Measurements from ENCODE around the gene TMEM156. TPM values are rescaled to one million over a fixed set of nuclear protein-coding genes. Genes with fewer than 3 reads are reported as not detected.

TMEM156 gene
- total and polyA plus RNA-seq, 4 donors: 0.72 to 2.5 (median 0.98) TPM

DNA sequence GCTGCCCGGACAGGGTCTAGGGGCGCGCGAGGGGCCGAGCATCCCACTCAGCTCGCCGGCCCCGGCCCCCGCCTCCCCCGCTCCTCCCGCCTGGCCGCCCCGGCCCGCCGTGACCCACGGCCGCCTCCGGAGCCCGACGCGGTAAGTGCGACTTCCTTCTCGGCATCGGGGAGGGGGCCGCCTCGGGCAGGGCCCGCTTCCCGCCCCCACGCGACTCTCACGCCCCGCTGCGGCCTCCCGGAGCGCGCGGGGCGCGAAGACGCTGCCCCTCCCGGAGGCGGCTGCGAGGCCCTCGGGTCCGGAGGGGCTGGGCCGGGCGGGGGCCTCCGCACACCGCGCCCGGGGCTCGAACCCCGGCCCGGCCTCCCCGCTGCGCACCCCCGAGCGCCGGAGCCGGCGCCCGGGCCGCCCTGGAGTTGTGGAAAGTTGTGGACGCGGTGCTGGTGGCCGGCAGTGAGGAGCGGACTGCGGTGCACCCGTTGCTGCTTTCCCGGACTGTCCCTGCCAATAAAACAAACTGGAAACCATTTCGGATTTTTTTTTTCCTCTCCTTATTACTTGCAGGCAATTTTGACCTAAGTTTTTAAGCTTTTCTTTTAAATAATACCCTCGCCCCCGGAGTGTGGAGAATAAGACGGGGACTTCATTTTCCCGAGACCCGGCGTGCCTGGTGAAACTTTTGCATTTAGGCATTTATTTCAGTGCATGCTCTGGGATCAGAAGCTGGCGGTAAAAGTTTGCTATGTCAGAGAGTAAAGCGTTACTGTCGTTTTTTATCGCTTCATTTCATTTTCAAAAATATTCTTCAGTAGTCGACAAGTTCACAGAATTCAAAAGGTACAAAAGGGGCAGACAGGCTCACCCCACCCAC, 13.0 kb upstream of the TMEM156 start:
- WGBS (ENCODE audit: insufficient coverage): under 1% methylated on average over 60 of the region's 82 CpGs
- Histone ChIP-seq H3K9me3 (ENCODE audit: control insufficient read depth, insufficient read depth, low read length) (no peaks in the 10 kb centered on the region), H3K4me3 (ENCODE audit: low read depth, low read length) (peak overlapping the region; percentile 57), H3K27me3 (ENCODE audit: control insufficient read depth, insufficient read depth, low read length) (no peaks in the 10 kb centered on the region), H3K27ac (ENCODE audit: low read depth, low read length) (peak overlapping the region; percentile 82), H3K36me3 (ENCODE audit: control insufficient read depth, insufficient read depth, low read length) (no peaks in the 10 kb centered on the region), H3K4me1 (ENCODE audit: control insufficient read depth, insufficient read depth, low read length) (peaks cover 3% of the 10 kb centered on the region)
- DNase-seq (ENCODE audit: low read depth in 4 of 6, low spot score in 6 of 6): peak in 2 of 6 donors; percentile 43 to 52

DNA sequence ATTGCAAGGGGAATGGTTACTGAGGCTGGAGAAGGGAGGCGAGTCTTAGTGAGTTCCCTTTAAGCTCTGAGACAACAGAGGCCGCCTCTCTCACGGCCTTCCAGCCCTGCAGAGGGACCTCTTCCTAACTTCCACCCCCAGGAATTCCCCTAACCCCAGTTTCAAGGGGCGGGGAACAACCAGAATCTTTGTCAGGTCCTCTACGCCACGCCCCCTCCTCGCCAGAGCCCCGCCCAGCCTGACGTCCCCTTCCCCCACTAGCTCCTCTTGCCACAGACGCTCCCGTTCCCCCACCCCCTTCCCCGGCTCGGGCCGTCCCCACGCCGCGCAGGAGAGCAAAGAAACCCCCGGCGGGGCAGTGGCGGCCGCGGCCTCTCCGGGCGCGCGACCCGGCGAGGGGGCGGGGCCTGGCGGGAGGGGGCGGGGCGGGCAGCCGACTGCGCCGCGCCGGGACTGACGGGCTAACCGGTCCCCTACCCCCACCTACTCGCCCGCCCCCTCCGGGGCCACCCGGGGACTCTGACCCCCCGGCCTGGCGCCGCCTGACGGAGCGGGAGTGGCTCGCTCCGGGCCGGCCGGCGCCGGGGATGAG, 12.3 kb upstream of the TMEM156 start:
- no peaks in the 10 kb centered on the region for H3K27me3 ChIP-seq (ENCODE audit: control insufficient read depth, insufficient read depth, low read length)
- WGBS (ENCODE audit: insufficient coverage): under 1% methylated on average over 45 of the region's 54 CpGs
- peak overlapping the region; percentile 88 for H3K27ac ChIP-seq (ENCODE audit: low read depth, low read length)
- no peaks in the 10 kb centered on the region for H3K36me3 ChIP-seq (ENCODE audit: control insufficient read depth, insufficient read depth, low read length)
- peak overlapping the region; percentile 56 for H3K4me3 ChIP-seq (ENCODE audit: low read depth, low read length)
- peaks cover 3% of the 10 kb centered on the region for H3K4me1 ChIP-seq (ENCODE audit: control insufficient read depth, insufficient read depth, low read length)
- peak in 4 of 6 donors; percentile 57 to 95 (median 84) for DNase-seq (ENCODE audit: low read depth in 4 of 6, low spot score in 6 of 6)
- H3K9me3 ChIP-seq (ENCODE audit: control insufficient read depth, insufficient read depth, low read length): no peaks in the 10 kb centered on the region

DNA sequence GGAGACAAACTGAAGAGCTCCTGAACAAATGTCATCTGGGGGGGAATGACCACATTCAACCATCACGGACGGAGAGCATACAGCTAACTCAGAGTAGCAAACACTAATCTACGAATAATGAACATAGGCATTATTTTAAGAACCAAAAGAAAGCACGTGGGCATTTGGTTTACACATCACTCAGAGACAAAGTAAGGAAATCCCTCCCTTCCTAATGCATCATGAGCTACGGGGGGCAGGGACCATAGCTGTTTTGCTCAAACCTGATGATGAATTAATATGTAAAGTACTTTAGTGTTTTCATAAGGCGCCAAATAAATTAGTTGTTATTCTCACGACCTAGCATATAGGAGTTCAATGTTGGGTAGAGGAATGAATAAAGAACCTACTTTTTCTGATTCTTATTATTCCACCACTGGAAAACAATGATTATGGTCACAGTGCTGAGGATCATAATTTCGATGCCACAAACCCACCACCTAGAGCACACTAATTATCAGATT, 11.7 kb upstream of the TMEM156 start:
- no peaks in the 10 kb centered on the region for H3K27me3 ChIP-seq (ENCODE audit: control insufficient read depth, insufficient read depth, low read length)
- peak overlapping the region; percentile 56 for H3K4me3 ChIP-seq (ENCODE audit: low read depth, low read length)
- peaks cover 3% of the 10 kb centered on the region for H3K4me1 ChIP-seq (ENCODE audit: control insufficient read depth, insufficient read depth, low read length)
- WGBS (ENCODE audit: insufficient coverage): no CpG with 5 or more reads among the region's 8 CpGs
- H3K36me3 ChIP-seq (ENCODE audit: control insufficient read depth, insufficient read depth, low read length): no peaks in the 10 kb centered on the region
- peak in 1 of 6 donors; percentile 57 for DNase-seq (ENCODE audit: low read depth in 4 of 6, low spot score in 6 of 6)
- H3K9me3 ChIP-seq (ENCODE audit: control insufficient read depth, insufficient read depth, low read length): no peaks in the 10 kb centered on the region
- peak overlapping the region; percentile 88 for H3K27ac ChIP-seq (ENCODE audit: low read depth, low read length)

DNA sequence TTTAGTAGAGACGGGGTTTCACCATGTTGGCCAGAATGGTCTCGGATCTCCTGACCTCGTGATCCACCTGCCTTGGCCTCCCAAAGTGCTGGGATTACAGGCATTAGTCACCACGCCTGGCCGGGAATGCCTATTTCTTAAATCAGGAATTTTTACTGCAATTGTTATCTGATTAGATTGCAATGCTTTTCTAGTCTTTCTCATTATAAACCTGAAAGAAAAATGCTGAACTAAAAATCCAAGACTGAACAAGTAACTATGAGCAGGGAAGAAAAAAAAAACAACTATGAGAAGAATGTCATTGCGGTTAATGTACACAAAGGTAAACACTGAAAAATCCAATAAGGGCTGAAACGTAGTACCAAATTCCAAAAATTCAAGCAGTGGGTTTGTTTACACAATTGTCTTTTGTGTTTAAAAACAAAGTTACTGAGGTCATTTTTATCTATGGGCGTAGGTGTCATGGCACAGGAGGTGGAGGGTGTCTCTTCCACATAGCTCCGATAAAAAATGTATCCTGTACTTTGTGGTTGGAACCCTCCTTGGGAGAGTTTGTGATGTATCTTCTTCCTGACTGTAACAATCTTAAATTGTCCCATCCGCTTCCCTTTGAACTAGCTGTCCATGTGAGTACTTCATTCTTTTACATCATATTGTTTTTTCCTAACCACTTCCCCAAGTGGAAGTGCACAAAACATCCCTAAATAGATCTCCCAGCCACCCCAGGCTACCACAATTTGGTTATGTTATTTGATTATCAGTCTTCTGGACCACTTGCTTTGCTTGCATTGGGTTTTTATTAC, 11.1 kb upstream of the TMEM156 start:
- Histone ChIP-seq H3K27ac (ENCODE audit: low read depth, low read length) (peak overlapping the region; percentile 88), H3K4me1 (ENCODE audit: control insufficient read depth, insufficient read depth, low read length) (peaks cover 3% of the 10 kb centered on the region), H3K27me3 (ENCODE audit: control insufficient read depth, insufficient read depth, low read length) (no peaks in the 10 kb centered on the region), H3K36me3 (ENCODE audit: control insufficient read depth, insufficient read depth, low read length) (no peaks in the 10 kb centered on the region), H3K9me3 (ENCODE audit: control insufficient read depth, insufficient read depth, low read length) (no peaks in the 10 kb centered on the region), H3K4me3 (ENCODE audit: low read depth, low read length) (peak overlapping the region; percentile 56)
- WGBS (ENCODE audit: insufficient coverage): 91% methylated on average over 3 of the region's 10 CpGs
- DNase-seq (ENCODE audit: low read depth in 4 of 6, low spot score in 6 of 6): no peak

DNA sequence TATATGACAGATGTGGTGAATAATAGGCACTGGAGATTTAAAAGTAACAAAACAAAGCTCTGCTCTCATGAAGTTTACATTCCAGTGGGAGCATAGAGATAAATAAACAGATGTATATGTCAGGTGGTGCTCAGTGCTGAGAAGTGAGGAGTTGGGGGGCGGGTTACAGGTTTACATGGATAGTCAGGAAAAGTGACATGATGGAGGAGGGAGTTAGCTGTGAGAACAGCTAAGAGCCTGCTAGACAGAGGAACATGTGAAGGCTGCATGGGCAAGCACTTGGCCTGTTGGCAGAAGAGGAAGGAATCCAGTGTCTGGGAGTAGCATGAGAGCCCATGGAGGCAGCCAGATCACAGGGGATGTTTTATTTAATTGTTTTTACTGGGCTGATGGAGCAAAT, 10.2 kb upstream of the TMEM156 start:
- peak overlapping the region; percentile 27 for H3K27ac ChIP-seq (ENCODE audit: low read depth, low read length)
- 92% methylated on average over 1 of the region's 1 CpG for WGBS (ENCODE audit: insufficient coverage)

DNA sequence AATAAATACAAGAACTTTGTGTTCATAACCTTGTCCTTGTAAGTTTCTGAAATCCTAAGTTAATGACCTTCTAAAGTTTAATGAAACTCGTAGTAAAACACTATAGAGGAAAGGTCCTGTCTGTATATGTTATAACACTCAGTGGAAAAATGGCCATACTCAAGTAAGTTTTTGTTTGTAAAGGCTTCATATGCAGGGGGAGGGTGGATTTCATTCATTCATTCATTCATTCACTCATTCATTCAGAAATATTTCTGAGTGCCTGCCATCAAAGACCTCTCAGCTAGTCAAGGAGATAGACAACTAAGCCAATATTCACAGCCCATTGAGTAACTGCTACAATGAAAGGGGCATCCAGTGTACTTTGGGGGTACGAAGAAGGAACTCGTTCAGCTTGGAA, 6.9 kb upstream of the TMEM156 start:
- no peaks in the 10 kb centered on the region for H3K27me3 ChIP-seq (ENCODE audit: control insufficient read depth, insufficient read depth, low read length)
- peaks cover 10% of the 10 kb centered on the region for H3K4me1 ChIP-seq (ENCODE audit: control insufficient read depth, insufficient read depth, low read length)
- no peak overlapping the region for H3K4me3 ChIP-seq (ENCODE audit: low read depth, low read length)
- H3K9me3 ChIP-seq (ENCODE audit: control insufficient read depth, insufficient read depth, low read length): no peaks in the 10 kb centered on the region
- H3K36me3 ChIP-seq (ENCODE audit: control insufficient read depth, insufficient read depth, low read length): no peaks in the 10 kb centered on the region
- WGBS (ENCODE audit: insufficient coverage): 95% methylated on average over 2 of the region's 3 CpGs
- DNase-seq (ENCODE audit: low read depth in 4 of 6, low spot score in 6 of 6): no peak
- H3K27ac ChIP-seq (ENCODE audit: low read depth, low read length): no peak overlapping the region

More for the DNA sequence above, 10.2 kb upstream of the TMEM156 start:
- Histone ChIP-seq H3K27me3 (ENCODE audit: control insufficient read depth, insufficient read depth, low read length) (no peaks in the 10 kb centered on the region), H3K4me1 (ENCODE audit: control insufficient read depth, insufficient read depth, low read length) (peaks cover 6% of the 10 kb centered on the region), H3K4me3 (ENCODE audit: low read depth, low read length) (no peak overlapping the region), H3K9me3 (ENCODE audit: control insufficient read depth, insufficient read depth, low read length) (no peaks in the 10 kb centered on the region), H3K36me3 (ENCODE audit: control insufficient read depth, insufficient read depth, low read length) (no peaks in the 10 kb centered on the region)
- DNase-seq (ENCODE audit: low read depth in 4 of 6, low spot score in 6 of 6): no peak

DNA sequence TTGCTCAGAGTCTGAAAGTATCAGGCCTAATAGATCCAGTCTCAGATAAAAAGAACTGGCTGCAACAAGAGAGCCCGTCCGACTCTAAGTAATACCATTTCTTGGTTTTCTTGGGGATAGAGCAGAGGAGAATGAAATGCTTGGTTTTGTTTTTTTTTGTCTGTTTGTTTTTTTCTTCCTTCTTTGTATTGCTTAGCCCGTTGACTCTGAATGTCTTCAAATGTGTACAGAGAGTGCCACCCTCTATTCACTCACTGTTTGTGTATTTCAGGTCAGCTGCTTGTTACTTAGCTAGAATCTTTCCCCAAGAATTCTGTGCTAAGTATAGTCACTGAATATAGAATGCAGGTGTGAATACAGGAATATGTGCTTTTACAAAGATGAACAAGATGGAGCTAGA, 5.7 kb upstream of the TMEM156 start:
- no peaks in the 10 kb centered on the region for H3K36me3 ChIP-seq (ENCODE audit: control insufficient read depth, insufficient read depth, low read length)
- H3K27ac ChIP-seq (ENCODE audit: low read depth, low read length): no peak overlapping the region
- WGBS (ENCODE audit: insufficient coverage): no CpG with 5 or more reads among the region's 3 CpGs
- H3K4me3 ChIP-seq (ENCODE audit: low read depth, low read length): no peak overlapping the region
- peaks cover 10% of the 10 kb centered on the region for H3K4me1 ChIP-seq (ENCODE audit: control insufficient read depth, insufficient read depth, low read length)
- no peak for DNase-seq (ENCODE audit: low read depth in 4 of 6, low spot score in 6 of 6)
- H3K9me3 ChIP-seq (ENCODE audit: control insufficient read depth, insufficient read depth, low read length): no peaks in the 10 kb centered on the region
- H3K27me3 ChIP-seq (ENCODE audit: control insufficient read depth, insufficient read depth, low read length): no peaks in the 10 kb centered on the region

DNA sequence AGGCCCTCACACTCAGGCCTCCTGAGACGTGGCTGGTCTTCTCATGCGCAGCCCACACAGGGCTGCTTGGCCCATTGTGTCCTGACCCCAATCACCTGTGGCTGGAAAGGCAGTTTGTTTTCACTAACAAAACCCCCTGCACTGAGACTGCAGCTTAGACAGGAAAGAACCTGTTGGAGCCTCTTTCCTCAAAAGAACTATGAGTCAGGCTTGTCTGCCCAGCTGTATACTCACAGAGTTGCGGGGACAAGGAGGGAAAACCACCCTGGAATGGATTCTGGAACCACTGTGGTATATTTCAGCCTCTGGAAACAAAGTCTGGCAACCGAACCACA, 5.2 kb upstream of the TMEM156 start:
- Histone ChIP-seq H3K27me3 (ENCODE audit: control insufficient read depth, insufficient read depth, low read length) (no peaks in the 10 kb centered on the region), H3K4me1 (ENCODE audit: control insufficient read depth, insufficient read depth, low read length) (peaks cover 10% of the 10 kb centered on the region), H3K4me3 (ENCODE audit: low read depth, low read length) (no peak overlapping the region), H3K36me3 (ENCODE audit: control insufficient read depth, insufficient read depth, low read length) (no peaks in the 10 kb centered on the region), H3K27ac (ENCODE audit: low read depth, low read length) (no peak overlapping the region), H3K9me3 (ENCODE audit: control insufficient read depth, insufficient read depth, low read length) (no peaks in the 10 kb centered on the region)
- DNase-seq (ENCODE audit: low read depth in 4 of 6, low spot score in 6 of 6): no peak
- WGBS (ENCODE audit: insufficient coverage): 88% methylated on average over 2 of the region's 4 CpGs

DNA sequence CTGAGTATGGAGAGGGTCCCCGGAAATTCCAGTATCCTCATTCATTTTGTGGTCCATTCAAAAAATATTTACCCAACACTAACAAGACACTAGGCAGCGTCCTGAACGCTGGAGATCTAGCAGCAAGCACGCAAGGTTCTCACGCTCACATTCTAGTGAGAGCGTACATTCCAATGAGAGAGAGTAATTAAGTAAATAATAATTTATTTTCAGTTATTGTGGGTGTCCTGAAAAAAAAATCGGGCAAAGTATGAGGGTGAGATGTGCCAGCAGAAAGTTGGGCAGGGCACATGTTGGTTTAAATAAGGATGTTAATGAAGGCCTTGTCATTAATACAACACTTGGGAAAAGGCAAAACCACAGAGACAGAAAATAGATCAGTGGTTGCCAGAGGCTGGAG, 4.0 kb upstream of the TMEM156 start:
- Histone ChIP-seq H3K4me1 (ENCODE audit: control insufficient read depth, insufficient read depth, low read length) (peaks cover 10% of the 10 kb centered on the region), H3K27me3 (ENCODE audit: control insufficient read depth, insufficient read depth, low read length) (no peaks in the 10 kb centered on the region), H3K4me3 (ENCODE audit: low read depth, low read length) (no peak overlapping the region), H3K36me3 (ENCODE audit: control insufficient read depth, insufficient read depth, low read length) (no peaks in the 10 kb centered on the region), H3K9me3 (ENCODE audit: control insufficient read depth, insufficient read depth, low read length) (no peaks in the 10 kb centered on the region), H3K27ac (ENCODE audit: low read depth, low read length) (no peak overlapping the region)
- DNase-seq (ENCODE audit: low read depth in 4 of 6, low spot score in 6 of 6): no peak
- WGBS (ENCODE audit: insufficient coverage): 100% methylated on average over 1 of the region's 7 CpGs
